ENCODE data around the gene DEF6. TPM values are rescaled to one million over a fixed set of nuclear protein-coding genes. Genes with fewer than 3 reads are reported as not detected.

The DEF6 gene
- polyA plus RNA-seq, 1 experiment = 4.1 TPM

GRCh38 chr6:35341557-35341956, 43.9 kb downstream of the DEF6 start:
- no peak for DNase-seq (ENCODE audit: low read depth)
- no peak overlapping the region for H3K4me3 ChIP-seq (ENCODE audit: low read depth, low read length)
- TF ChIP-seq CTCF (IDR thresholded peaks at IDR 0.05; ENCODE audit: insufficient read depth, low read depth, low read length) = no peak
- H3K36me3 ChIP-seq (ENCODE audit: control insufficient read depth, insufficient read depth, low read length) = peaks cover 6% of the 10 kb centered on the region
- POLR2A ChIA-PET = interaction anchor here (1.1 kb wide), 1 partner anchor 128 kb away, joined by 3 read pairs; no protein-coding TSS in a partner anchor
- H3K27me3 ChIP-seq (ENCODE audit: control insufficient read depth, insufficient read depth, low read length) = no peaks in the 10 kb centered on the region
- CTCF ChIA-PET = interaction anchor here (0.6 to 6.5 kb wide), 26 partner anchors 9 to 692 kb away, joined by 3 to 144 read pairs (median 5); partner anchors contain the start of genes FANCE and RPL10A

GRCh38 chr6:35342258-35343091, 44.9 kb downstream of the DEF6 start, which contains the start of gene PPARD:
TSS of gene PPARD (plus strand) at chr6:35342558. CDS start at chr6:35411088, 68,530 bp downstream.
- CTCF ChIA-PET = interaction anchor here (0.6 to 6.5 kb wide), 35 partner anchors 9 to 693 kb away, joined by 3 to 144 read pairs (median 5); partner anchors contain the start of genes DEF6, FANCE and RPL10A
- H3K36me3 ChIP-seq (ENCODE audit: control insufficient read depth, insufficient read depth, low read length) = peaks cover 11% of the 10 kb centered on the region
- TF ChIP-seq CTCF (IDR thresholded peaks at IDR 0.05; ENCODE audit: insufficient read depth, low read depth, low read length) = peak; percentile 97
- POLR2A ChIA-PET = interaction anchor here (1.1 kb wide), 1 partner anchor 127 kb away, joined by 3 read pairs; no protein-coding TSS in a partner anchor
- peak within 1 kb of the TSS; percentile 86 for H3K4me3 ChIP-seq (ENCODE audit: low read depth, low read length)
- no peaks in the 10 kb centered on the region for H3K27me3 ChIP-seq (ENCODE audit: control insufficient read depth, insufficient read depth, low read length)
- DNase-seq (ENCODE audit: low read depth) = peak; percentile 69

GRCh38 chr6:35343092-35343834, 45.6 kb downstream of the DEF6 start:
- Histone ChIP-seq H3K27me3 (ENCODE audit: control insufficient read depth, insufficient read depth, low read length) (no peaks in the 10 kb centered on the region), H3K4me3 (ENCODE audit: low read depth, low read length) (peak overlapping the region; percentile 86), H3K36me3 (ENCODE audit: control insufficient read depth, insufficient read depth, low read length) (peaks cover 11% of the 10 kb centered on the region)
- TF ChIP-seq CTCF (IDR thresholded peaks at IDR 0.05; ENCODE audit: insufficient read depth, low read depth, low read length) = no peak
- ChIA-PET POLR2A (interaction anchor here (0.6 kb wide), 1 partner anchor 74 kb away, joined by 3 read pairs; no protein-coding TSS in a partner anchor), CTCF (interaction anchor here (0.6 to 6.5 kb wide), 25 partner anchors 8 to 209 kb away, joined by 3 to 144 read pairs (median 5); partner anchors contain the start of genes DEF6, FANCE and RPL10A)
- DNase-seq (ENCODE audit: low read depth) = no peak

GRCh38 chr6:35343835-35344550, 46.4 kb downstream of the DEF6 start:
- peak overlapping the region; percentile 86 for H3K4me3 ChIP-seq (ENCODE audit: low read depth, low read length)
- no peak for TF ChIP-seq CTCF (IDR thresholded peaks at IDR 0.05; ENCODE audit: insufficient read depth, low read depth, low read length)
- H3K36me3 ChIP-seq (ENCODE audit: control insufficient read depth, insufficient read depth, low read length) = peaks cover 14% of the 10 kb centered on the region
- POLR2A ChIA-PET = interaction anchor here (0.6 kb wide), 1 partner anchor 74 kb away, joined by 3 read pairs; no protein-coding TSS in a partner anchor
- no peak for DNase-seq (ENCODE audit: low read depth)
- H3K27me3 ChIP-seq (ENCODE audit: control insufficient read depth, insufficient read depth, low read length) = no peaks in the 10 kb centered on the region
- CTCF ChIA-PET = interaction anchor here (0.7 to 6.5 kb wide), 17 partner anchors 12 to 208 kb away, joined by 3 to 144 read pairs (median 6); partner anchors contain the start of genes FANCE and RPL10A
